ENCODE data around the gene SSH2.

- TF ChIP-seq CTCF (IDR thresholded peaks at IDR 0.05; ENCODE audit: insufficient read depth, low read length, poor library complexity, severe bottlenecking) (peak; percentile 78), EZH2phosphoT487 (conservative IDR thresholded peaks at IDR 0.05; ENCODE audit: low read length) (no peak)
These were observed 150.8 kb downstream of the SSH2 start for GRCh38 chr17:29778956-29779811.

Measured in SU-DHL-6 (cell line).